Transverse colon (tissue), 4 donors: Measurements from ENCODE around the gene SAMHD1. TPM values are rescaled to one million over a fixed set of nuclear protein-coding genes. Genes with fewer than 3 reads are reported as not detected.

Experiments used
- DNase-seq: peaks from one replicate; pipeline ENCODE4 v3.0.0-alpha.2; 2019
- H3K27ac ChIP-seq, 4 donors: fragments of 200-600 bp; sonication (generic); 2 replicates each; pipeline ENCODE4 v1.5.1; 2016 to 2018; ENCODE audit warnings: inconsistent platforms in 4 of 4
- H3K27me3 ChIP-seq: fragments of 200-600 bp; sonication (generic); 2 replicates; pipeline ENCODE4 v1.5.1; 2017; ENCODE audit warnings: inconsistent platforms
- H3K36me3 ChIP-seq, 4 donors: fragments of 200-600 bp; sonication (generic); 2 replicates each; pipeline ENCODE4 v1.5.1; 2017 to 2019; ENCODE audit warnings: inconsistent platforms in 4 of 4
- H3K4me1 ChIP-seq, 4 donors: fragments of 200-600 bp; sonication (generic); 2 replicates each; pipeline ENCODE4 v1.5.1; 2017 to 2020; ENCODE audit warnings: inconsistent platforms in 4 of 4
- H3K4me3 ChIP-seq, 4 donors: fragments of 200-600 bp; sonication (generic); 1 replicate in 1 of 4; 2 replicates in 3 of 4; pipeline versions ENCODE4 v1.5.1 to v1.6.1; 2017 to 2019; ENCODE audit warnings: inconsistent platforms in 4 of 4
- H3K9me3 ChIP-seq, 2 donors: fragments of 200-600 bp; sonication (generic); 2 replicates each; pipeline ENCODE4 v1.5.1; 2017 to 2019; ENCODE audit warnings: inconsistent platforms in 2 of 2
- EP300 ChIP-seq: sonication (generic); formaldehyde crosslinking; IDR thresholded peaks from one replicate; pipeline ENCODE4 v1.6.1; 2017; ENCODE audit warnings: antibody characterized with exemption, low read depth
- POLR2A ChIP-seq: fragments of 450-650 bp; IDR thresholded peaks from one replicate; pipeline ENCODE4 v1.6.1; 2016; ENCODE audit warnings: antibody characterized with exemption, mild to moderate bottlenecking, moderate library complexity
- POLR2AphosphoS5 ChIP-seq, 3 donors: sonication (generic); formaldehyde crosslinking; IDR thresholded peaks; one replicate each; pipeline ENCODE4 v1.6.1; 2016; ENCODE audit warnings: antibody characterized with exemption in 3 of 3
- WGBS, 2 donors: methylation state at CpG; one replicate each; pipeline ENCODE4 v1.1.5; 2018; ENCODE audit warnings: low coverage in 1 of 2; 5-methylcytosine and 5-hydroxymethylcytosine counted together
- in situ Hi-C, 4 donors: fragments of 200-750 bp; cut with MboI; loops; one replicate each; pipeline versions ENCODE4 v1.15.0 to v1.15.1; 2017; ENCODE audit warnings: low sequenced_read_pairs in 3 of 4, low pct_ligation_motif_present in 1 of 4, low pct_unique_long_range_greater_than_20kb in 1 of 4
- intact Hi-C: fragments of 100-400 bp; cut with DNase I; formaldehyde crosslinking; loops from one replicate; pipeline ENCODE4 v1.15.1; 2023; ENCODE audit warnings: low total_unique reads
- total RNA-seq, 4 donors: library from RNA; depleted of rRNA; stranded (reverse); fragments of >200 nt; gene quantifications; one replicate each; pipeline ENCODE4 v1.1.0, GENCODE V29; 2016
- TF ChIP-seq, protein P1 (sequence below), 5 experiments: fragments of 200-600 bp in 3 of 5; fragments of 450-650 bp in 2 of 5; sonication (generic) in 3 of 5; IDR thresholded peaks; 1 replicate in 2 of 5; 2 replicates in 3 of 5; pipeline ENCODE4 v1.5.1; 2016 to 2017; ENCODE audit warnings: antibody characterized with exemption in 5 of 5, inconsistent platforms in 3 of 5, mild to moderate bottlenecking in 2 of 5, moderate library complexity in 1 of 5

The SAMHD1 gene
- total RNA-seq, 4 donors from 2014 or later = 40.6 to 96.9 (median 70.6) TPM

DNA sequence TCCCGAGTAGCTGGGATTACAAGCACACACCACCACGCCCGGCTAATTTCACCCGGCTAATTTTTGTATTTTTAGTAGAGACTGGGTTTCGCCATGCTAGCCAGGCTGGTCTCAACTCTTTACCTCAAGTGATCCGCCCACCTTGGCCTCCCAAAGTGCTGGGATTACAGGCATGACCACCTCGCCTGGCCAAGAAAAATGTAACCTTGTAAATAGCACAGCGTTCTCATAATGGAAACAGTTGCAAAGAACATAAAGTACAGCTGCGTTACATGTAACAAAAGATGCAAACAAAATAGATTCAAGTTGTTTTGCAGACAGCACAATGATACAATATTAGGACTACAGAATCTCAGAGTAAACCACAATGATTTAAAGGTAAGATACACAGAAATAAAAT lies 60.9 kb downstream of the SAMHD1 start:
- H3K27ac ChIP-seq = no peak overlapping the region
- peaks cover 0 to 34% (median 11%) of the 10 kb centered on the region in 4 donors for H3K36me3 ChIP-seq
- no peaks in the 10 kb centered on the region for H3K9me3 ChIP-seq
- H3K4me1 ChIP-seq = peaks cover 4 to 8% (median 4%) of the 10 kb centered on the region in 4 donors
- no peaks in the 10 kb centered on the region for H3K27me3 ChIP-seq
- TF ChIP-seq POLR2A (no peak), POLR2AphosphoS5 (IDR thresholded peaks at IDR 0.05) (no peak), EP300 (no peak)
- TF ChIP-seq, protein P1, sequence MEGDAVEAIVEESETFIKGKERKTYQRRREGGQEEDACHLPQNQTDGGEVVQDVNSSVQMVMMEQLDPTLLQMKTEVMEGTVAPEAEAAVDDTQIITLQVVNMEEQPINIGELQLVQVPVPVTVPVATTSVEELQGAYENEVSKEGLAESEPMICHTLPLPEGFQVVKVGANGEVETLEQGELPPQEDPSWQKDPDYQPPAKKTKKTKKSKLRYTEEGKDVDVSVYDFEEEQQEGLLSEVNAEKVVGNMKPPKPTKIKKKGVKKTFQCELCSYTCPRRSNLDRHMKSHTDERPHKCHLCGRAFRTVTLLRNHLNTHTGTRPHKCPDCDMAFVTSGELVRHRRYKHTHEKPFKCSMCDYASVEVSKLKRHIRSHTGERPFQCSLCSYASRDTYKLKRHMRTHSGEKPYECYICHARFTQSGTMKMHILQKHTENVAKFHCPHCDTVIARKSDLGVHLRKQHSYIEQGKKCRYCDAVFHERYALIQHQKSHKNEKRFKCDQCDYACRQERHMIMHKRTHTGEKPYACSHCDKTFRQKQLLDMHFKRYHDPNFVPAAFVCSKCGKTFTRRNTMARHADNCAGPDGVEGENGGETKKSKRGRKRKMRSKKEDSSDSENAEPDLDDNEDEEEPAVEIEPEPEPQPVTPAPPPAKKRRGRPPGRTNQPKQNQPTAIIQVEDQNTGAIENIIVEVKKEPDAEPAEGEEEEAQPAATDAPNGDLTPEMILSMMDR (IDR thresholded peaks at IDR 0.05) = no peak
- intact Hi-C loops (no loop called here), in situ Hi-C loops (loop anchor here in 1 of 4 donors (25.0 kb wide), 1 partner anchor 278 kb away; the partner anchor contains the start of gene RAB5IF)
- WGBS, 2 donors = 91 to 98% methylated on average over 4 to 9 of the region's 9 CpGs
- no peak for DNase-seq
- H3K4me3 ChIP-seq = no peak overlapping the region

DNA sequence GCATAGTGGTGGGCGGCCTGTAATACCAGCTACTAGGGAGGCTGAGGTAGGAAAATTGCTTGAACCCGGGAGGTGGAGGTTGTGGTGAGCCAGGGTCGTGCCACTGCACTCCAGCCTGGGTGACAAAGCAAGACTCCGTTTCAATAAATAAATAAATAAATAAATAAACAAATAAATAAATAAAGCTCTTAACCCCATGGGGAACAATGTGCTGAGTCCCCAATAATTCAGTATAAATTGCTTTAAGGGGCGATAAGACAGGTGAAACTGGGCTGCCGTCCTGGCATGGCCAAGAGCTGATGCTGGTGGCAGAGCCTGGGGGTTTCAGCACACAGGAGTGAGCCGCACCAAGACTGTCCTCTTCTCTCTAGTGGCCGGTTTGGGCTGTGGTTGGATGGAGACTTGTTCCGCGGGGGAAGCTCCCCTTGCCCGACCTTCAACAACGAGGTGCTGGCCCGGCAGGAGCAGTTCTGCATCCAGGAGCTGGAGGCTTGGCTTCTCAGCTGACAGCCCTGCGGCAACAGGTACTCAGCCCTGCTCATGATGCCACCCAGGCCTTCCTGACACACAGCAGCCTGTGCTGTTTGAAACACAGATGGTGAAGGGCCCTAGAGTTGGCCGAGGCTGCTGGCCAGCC lies 62.5 kb downstream of the SAMHD1 start:
- Histone ChIP-seq H3K9me3 (no peaks in the 10 kb centered on the region), H3K4me3 (no peak overlapping the region), H3K36me3 (peaks cover 0 to 26% (median 11%) of the 10 kb centered on the region in 4 donors), H3K27ac (no peak overlapping the region), H3K4me1 (peaks cover 4 to 8% (median 4%) of the 10 kb centered on the region in 4 donors), H3K27me3 (no peaks in the 10 kb centered on the region)
- intact Hi-C loops = loop anchor here (10.0 kb wide), 1 partner anchor 84 kb away; no protein-coding TSS in a partner anchor
- 87 to 100% methylated on average over 2 to 15 of the region's 15 CpGs for WGBS, 2 donors
- in situ Hi-C loops = loop anchor here in 1 of 4 donors (25.0 kb wide), 1 partner anchor 277 kb away; the partner anchor contains the start of gene RAB5IF
- no peak for TF ChIP-seq POLR2AphosphoS5 (IDR thresholded peaks at IDR 0.05)
- TF ChIP-seq, protein P1 (IDR thresholded peaks at IDR 0.05) = no peak
- TF ChIP-seq POLR2A = no peak
- no peak for TF ChIP-seq EP300
- DNase-seq = no peak

DNA sequence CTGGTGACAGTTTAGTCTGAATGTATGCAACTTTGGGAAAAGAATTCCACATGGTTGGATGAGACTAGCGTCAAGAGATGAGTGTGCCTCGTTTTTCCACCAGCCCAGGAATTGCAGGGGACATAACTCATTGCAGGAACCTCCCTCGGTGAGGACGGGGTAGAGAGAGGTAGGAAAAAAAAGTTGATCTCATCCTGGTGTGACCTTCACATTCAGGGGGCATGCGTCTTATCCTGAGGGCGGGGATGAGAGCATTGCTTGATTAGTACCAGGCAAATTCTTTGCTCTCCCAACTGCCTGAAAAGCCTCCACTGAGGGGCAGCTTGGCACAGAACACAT lies 63.8 kb downstream of the SAMHD1 start:
- intact Hi-C loops (loop anchor here (10.0 kb wide), 1 partner anchor 83 kb away; no protein-coding TSS in a partner anchor), in situ Hi-C loops (loop anchor here in 1 of 4 donors (25.0 kb wide), 1 partner anchor 275 kb away; the partner anchor contains the start of gene RAB5IF)
- Histone ChIP-seq H3K27ac (no peak overlapping the region), H3K9me3 (no peaks in the 10 kb centered on the region), H3K36me3 (peaks cover 0 to 16% (median 7%) of the 10 kb centered on the region in 4 donors), H3K4me1 (peaks cover 4 to 8% (median 4%) of the 10 kb centered on the region in 4 donors), H3K27me3 (no peaks in the 10 kb centered on the region), H3K4me3 (no peak overlapping the region)
- no peak for DNase-seq
- whole genome bisulfite sequencing, 2 donors = 53 to 62% methylated on average over 5 to 6 of the region's 6 CpGs
- TF ChIP-seq, protein P1 (IDR thresholded peaks at IDR 0.05) = no peak
- no peak for TF ChIP-seq POLR2A
- no peak for TF ChIP-seq EP300
- TF ChIP-seq POLR2AphosphoS5 (IDR thresholded peaks at IDR 0.05) = peak in 1 of 3 donors; percentile 13

DNA sequence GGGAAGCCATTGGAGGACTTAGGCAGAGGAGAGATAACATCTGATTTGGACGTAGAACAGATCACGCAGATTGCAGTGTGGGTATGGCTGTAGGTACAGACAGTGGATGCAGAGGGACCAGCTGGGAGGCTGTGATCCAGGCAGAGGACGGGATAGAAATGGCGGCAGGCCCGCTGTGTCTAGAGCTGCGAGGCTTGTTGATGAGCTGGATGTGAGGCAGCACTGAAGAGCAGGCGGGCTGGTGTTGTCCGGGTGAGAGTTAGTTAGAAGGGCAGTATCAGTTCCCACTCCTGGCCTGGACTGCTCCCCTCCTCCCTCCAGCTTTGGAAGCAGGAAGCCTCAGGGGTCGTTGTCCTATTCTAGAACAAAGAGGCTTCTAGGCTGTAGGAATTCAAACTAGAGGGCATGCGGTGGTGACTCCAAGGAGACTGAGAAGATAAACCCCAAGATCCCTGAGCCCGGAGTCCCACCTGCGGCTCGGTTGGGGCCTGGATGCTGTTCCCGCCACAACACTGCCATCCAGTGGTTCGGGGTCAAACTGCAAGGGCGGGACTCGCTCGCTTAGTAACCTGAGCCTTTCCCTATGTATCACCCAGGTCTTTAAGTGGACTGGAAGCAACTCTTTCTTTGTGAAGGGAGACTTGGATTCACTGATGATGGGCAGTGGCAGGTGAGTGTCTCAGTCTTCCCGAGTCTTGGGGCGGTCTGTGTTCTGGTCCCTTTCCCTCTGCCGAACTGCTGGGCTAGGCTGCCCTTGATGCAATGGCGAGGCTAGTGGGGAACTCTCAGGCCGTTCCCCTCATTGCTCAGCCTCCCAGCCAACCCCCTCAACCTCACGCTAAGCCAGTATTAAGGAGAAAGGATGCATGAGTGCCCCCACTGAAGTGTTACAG lies 64.4 kb downstream of the SAMHD1 start:
- H3K27me3 ChIP-seq = no peaks in the 10 kb centered on the region
- 31 to 82% methylated on average over 4 to 24 of the region's 24 CpGs for WGBS, 2 donors
- no peaks in the 10 kb centered on the region for H3K9me3 ChIP-seq
- H3K36me3 ChIP-seq = peaks cover 0 to 13% (median 5%) of the 10 kb centered on the region in 4 donors
- peak; percentile 91 for DNase-seq
- no peak overlapping the region for H3K27ac ChIP-seq
- peaks cover 4 to 9% (median 6%) of the 10 kb centered on the region in 4 donors for H3K4me1 ChIP-seq
- TF ChIP-seq POLR2AphosphoS5 (IDR thresholded peaks at IDR 0.05) = peak in 2 of 3 donors; percentile 22 to 23
- TF ChIP-seq, protein P1 (IDR thresholded peaks at IDR 0.05) = peak; percentile 94 to 97 (median 96)
- TF ChIP-seq EP300 = no peak
- no peak for TF ChIP-seq POLR2A
- intact Hi-C loops = loop anchor here (10.0 kb wide), 1 partner anchor 82 kb away; no protein-coding TSS in a partner anchor
- in situ Hi-C loops = loop anchor here in 1 of 4 donors (25.0 kb wide), 1 partner anchor 275 kb away; the partner anchor contains the start of gene RAB5IF
- no peak overlapping the region for H3K4me3 ChIP-seq
